ENCODE results near the gene NUDT8.

The NUDT8 gene

GRCh38 chr11:67582011-67582410 is 47.7 kb downstream of the NUDT8 start:
- H3K27me3 ChIP-seq (ENCODE audit: insufficient read depth, low read length, poor library complexity, severe bottlenecking): peaks cover 7% of the 10 kb centered on the region
- H3K9me2 ChIP-seq (replicated peaks; ENCODE audit: low read depth, low read length): no peaks in the 10 kb centered on the region
- no peak overlapping the region for H2AFZ ChIP-seq (ENCODE audit: low read length)
- TF ChIP-seq EZH2phosphoT487 (IDR thresholded peaks at IDR 0.05; ENCODE audit: borderline replicate concordance) (no peak), CTCF (conservative IDR thresholded peaks at IDR 0.05; ENCODE audit: low read length) (no peak)
- peaks cover 45% of the 10 kb centered on the region for H3K79me2 ChIP-seq (ENCODE audit: insufficient read depth, low read length)
- peaks cover 59% of the 10 kb centered on the region for H3K4me1 ChIP-seq (ENCODE audit: insufficient read depth, low read length, poor library complexity, severe bottlenecking)
- H3F3A ChIP-seq (ENCODE audit: low read depth): no peaks in the 10 kb centered on the region; the same call in 1 of the 2 replicates
- H3K4me3 ChIP-seq (ENCODE audit: low read length, poor library complexity, severe bottlenecking): peak overlapping the region; percentile 51
- peak overlapping the region; percentile 50 for H3K4me2 ChIP-seq (ENCODE audit: low read depth, low read length, poor library complexity, severe bottlenecking)
- H3K36me3 ChIP-seq (ENCODE audit: insufficient read depth, low read length): peaks cover 26% of the 10 kb centered on the region
- peaks cover 33% of the 10 kb centered on the region for H4K20me1 ChIP-seq (ENCODE audit: insufficient read depth, low read length, poor library complexity, severe bottlenecking)
- no peaks in the 10 kb centered on the region for H3K9me3 ChIP-seq (ENCODE audit: insufficient read depth, low read depth, low read length)
- peak overlapping the region; percentile 32 for H3K9ac ChIP-seq (ENCODE audit: low read depth, low read length, poor library complexity, severe bottlenecking)

DNA sequence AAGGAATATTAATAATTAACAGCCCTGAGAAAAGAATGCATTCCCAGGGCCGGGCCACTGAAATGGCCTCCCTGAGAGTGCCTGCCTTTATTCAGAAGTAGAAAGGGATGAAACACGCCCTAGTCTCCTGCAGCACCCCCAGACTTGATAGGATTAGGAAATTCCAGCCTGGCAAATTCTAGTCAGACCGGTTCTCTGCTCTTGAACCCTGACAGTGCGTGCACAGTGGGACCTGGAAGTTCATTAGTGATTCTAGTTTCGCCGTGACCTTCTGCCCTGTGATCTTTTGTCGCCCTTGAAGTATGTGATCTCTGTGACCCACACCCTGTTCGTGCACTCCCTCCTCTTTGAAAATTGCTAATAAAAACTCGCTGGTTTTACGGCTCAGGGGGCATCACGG is 48.3 kb downstream of the NUDT8 start:
- no peaks in the 10 kb centered on the region for H3K9me3 ChIP-seq (ENCODE audit: insufficient read depth, low read depth, low read length)
- H2AFZ ChIP-seq (ENCODE audit: low read length): no peak overlapping the region
- H4K20me1 ChIP-seq (ENCODE audit: insufficient read depth, low read length, poor library complexity, severe bottlenecking): peaks cover 28% of the 10 kb centered on the region
- TF ChIP-seq CTCF (conservative IDR thresholded peaks at IDR 0.05; ENCODE audit: low read length) (no peak), EZH2phosphoT487 (IDR thresholded peaks at IDR 0.05; ENCODE audit: borderline replicate concordance) (no peak)
- no peak overlapping the region for H3K4me2 ChIP-seq (ENCODE audit: low read depth, low read length, poor library complexity, severe bottlenecking)
- H3K36me3 ChIP-seq (ENCODE audit: insufficient read depth, low read length): peaks cover 20% of the 10 kb centered on the region; the same call in 1 of the 2 replicates
- H3K4me1 ChIP-seq (ENCODE audit: insufficient read depth, low read length, poor library complexity, severe bottlenecking): peaks cover 54% of the 10 kb centered on the region
- H3K9me2 ChIP-seq (replicated peaks; ENCODE audit: low read depth, low read length): no peaks in the 10 kb centered on the region
- no peaks in the 10 kb centered on the region; the same call in 1 of the 2 replicates for H3F3A ChIP-seq (ENCODE audit: low read depth)
- H3K4me3 ChIP-seq (ENCODE audit: low read length, poor library complexity, severe bottlenecking): no peak overlapping the region
- H3K79me2 ChIP-seq (ENCODE audit: insufficient read depth, low read length): peaks cover 39% of the 10 kb centered on the region
- H3K9ac ChIP-seq (ENCODE audit: low read depth, low read length, poor library complexity, severe bottlenecking): no peak overlapping the region
- H3K27me3 ChIP-seq (ENCODE audit: insufficient read depth, low read length, poor library complexity, severe bottlenecking): peaks cover 7% of the 10 kb centered on the region

- Histone ChIP-seq H3K79me2 (ENCODE audit: insufficient read depth, low read length) (peaks cover 5% of the 10 kb centered on the region; the same call in 1 of the 2 replicates), H3K27me3 (ENCODE audit: insufficient read depth, low read length, poor library complexity, severe bottlenecking) (no peaks in the 10 kb centered on the region), H3K9ac (ENCODE audit: low read depth, low read length, poor library complexity, severe bottlenecking) (no peak overlapping the region), H3K4me1 (ENCODE audit: insufficient read depth, low read length, poor library complexity, severe bottlenecking) (peaks cover 40% of the 10 kb centered on the region), H3K4me3 (ENCODE audit: low read length, poor library complexity, severe bottlenecking) (no peak overlapping the region), H2AFZ (ENCODE audit: low read length) (no peak overlapping the region), H3F3A (ENCODE audit: low read depth) (no peaks in the 10 kb centered on the region; the same call in 1 of the 2 replicates), H3K4me2 (ENCODE audit: low read depth, low read length, poor library complexity, severe bottlenecking) (no peak overlapping the region), H3K36me3 (ENCODE audit: insufficient read depth, low read length) (no peaks in the 10 kb centered on the region), H4K20me1 (ENCODE audit: insufficient read depth, low read length, poor library complexity, severe bottlenecking) (no peaks in the 10 kb centered on the region), H3K9me3 (ENCODE audit: insufficient read depth, low read depth, low read length) (no peaks in the 10 kb centered on the region), H3K9me2 (replicated peaks; ENCODE audit: low read depth, low read length) (no peaks in the 10 kb centered on the region)
- TF ChIP-seq EZH2phosphoT487 (IDR thresholded peaks at IDR 0.05; ENCODE audit: borderline replicate concordance) (no peak), CTCF (conservative IDR thresholded peaks at IDR 0.05; ENCODE audit: low read length) (no peak)
Measured at GRCh38 chr11:67577951-67578350, 51.8 kb downstream of the NUDT8 start.
